GM18870 (cell line): Measurements from ENCODE around the gene BST2.
"Not testable (repeated sequence)": the region's sequence is repeated elsewhere in the genome, so short reads cannot be mapped to it uniquely, and the experiment has no call there.

Experiments
- ATAC-seq: cut with Tn5 transposase; IDR thresholded peaks from one replicate; pipeline ENCODE4 v1.9.1; 2021; ENCODE audit warnings: moderate library complexity; ENCODE audit not compliant: unreplicated experiment

The BST2 gene

DNA sequence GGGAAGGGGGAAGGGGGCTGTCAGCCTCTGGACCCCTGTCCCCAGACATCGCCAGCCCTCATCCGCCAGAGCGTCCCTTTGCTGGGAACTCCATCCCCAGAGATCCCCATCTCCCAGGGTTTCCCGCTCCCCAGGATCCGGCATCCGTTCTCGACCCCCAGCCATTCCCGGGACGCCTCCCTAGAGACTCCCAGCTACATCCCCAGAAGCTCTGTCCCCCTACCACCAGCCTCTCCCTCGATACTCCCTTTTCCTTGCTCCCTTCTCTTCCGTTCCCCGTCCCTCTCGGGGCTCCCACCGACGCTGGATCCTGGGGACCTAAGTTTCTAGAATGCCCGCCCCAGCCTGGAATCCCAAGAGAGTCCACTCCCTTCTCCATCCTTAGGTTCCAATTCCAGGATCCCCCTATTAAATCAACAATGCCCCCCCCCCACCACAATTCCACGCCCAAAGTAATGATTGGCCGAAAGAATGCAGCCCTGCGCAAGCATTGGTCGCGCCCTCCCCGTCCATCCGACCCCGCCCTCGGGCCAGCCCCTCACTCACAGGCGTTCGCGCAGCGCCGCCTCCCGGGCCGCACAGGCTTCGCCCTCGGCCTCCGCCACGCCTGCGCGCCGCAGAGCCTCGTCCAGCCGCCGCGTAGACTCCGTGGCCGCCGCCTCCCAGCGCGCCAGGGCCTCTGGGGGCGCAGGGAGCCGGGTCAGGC, 14.6 kb downstream of the BST2 start:
- no peak for ATAC-seq

DNA sequence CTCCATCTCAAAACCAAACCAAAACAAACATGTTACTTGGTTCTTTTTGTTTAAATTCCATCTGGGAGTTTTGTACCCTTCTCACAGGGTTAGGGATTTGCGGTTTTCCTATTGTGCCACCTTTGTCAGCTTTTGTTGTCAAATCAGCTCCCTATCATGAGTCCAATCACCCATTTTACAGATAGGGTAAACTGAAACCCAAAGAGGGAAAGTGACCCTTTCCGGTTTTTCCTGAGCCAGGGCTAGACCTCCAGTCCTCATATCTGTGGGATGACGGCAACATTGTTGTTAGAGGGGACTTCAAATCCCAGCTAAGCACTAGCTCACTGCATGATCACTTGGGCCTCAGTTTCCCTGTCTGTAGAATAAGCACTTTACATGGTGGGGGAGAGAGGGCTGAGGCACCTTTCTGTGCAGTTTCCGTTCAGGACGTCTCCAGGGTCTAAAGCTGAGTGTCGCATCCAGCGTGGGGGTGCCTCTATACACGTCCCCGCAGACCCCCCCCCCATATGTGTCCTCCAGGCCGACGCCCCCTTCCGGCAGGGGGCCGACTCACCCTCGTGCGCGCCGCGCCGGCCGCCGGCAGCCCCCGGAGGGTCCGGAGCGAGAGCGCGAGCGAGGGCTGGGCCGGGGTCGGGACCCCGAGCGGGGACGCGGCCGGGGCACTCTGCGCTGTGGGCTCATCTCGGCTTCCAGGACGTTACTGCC, 15.3 kb downstream of the BST2 start:
- ATAC-seq, result no peak

GRCh38 chr19:17389288-17389687, 16.1 kb downstream of the BST2 start:
- ATAC-seq, result no peak

DNA sequence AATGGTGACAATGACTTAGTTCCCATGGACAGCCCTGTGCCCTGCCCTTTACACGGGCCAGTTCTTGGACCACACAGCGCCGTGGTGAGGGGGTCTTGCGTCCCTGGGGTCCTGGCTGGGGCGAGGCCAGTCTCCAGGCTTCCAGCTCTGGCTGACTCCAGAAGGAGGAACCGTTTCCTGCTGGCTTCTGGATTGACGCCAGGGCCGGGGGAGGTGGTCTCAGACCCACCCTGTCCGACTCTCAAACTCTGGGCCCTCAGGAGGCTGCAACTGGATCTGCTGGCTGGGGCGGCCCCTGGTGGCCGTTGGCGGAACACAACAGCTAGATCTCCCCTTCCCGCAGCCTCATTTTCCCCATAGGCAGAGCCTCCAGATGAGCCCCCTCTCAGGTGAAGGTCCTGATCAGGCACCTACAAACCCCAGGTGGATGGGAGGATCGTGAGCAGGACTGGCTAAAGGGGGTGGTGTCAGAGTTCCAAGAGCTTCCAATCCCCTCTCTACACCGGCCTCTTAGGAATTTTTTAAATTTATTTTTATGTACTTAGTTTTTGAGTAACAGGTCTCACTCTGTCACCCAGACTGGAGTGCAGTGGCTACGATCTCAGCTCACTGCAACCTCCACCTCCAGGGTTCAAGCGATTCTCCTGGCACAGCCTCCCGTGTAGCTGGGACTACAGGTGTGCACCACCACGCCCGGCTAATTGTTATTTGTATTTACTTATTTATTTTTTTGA, 19.4 kb downstream of the BST2 start:
- no peak for ATAC-seq

DNA sequence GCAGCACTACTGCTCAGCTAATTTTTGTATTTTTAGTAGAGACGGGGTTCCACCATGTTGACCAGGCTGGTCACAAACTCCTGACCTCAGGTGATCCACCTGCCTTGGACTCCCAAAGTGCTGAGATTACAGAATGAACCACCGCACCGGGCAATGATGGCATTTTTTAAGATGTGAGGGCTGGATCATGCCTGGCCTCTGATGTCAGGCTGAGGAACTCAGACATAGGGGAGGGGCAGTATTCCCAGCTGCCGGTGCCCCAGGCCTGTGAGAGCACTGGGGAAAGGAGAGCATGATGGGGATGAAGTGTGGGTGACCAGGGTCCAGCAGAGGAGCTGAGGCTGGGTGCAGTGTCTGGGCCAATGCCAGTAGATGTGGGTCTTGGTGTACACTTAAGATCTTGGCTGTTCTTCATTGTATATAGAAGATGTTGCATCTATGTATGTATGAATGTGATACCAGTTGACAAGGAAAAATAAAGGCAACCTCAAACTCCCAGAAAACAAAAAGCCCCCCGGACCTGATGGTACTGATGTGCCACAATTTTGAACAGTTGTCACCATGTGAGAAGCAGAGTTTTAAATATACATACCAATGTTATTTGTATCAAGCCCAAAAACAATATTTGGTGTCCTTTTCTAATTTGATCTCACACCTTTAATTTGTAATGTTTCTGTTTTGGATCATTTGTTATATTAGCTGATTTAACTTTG, 24.8 kb downstream of the BST2 start:
- ATAC-seq, result no peak

GRCh38 chr19:17379221-17379631, 26.2 kb downstream of the BST2 start:
- no peak for ATAC-seq

DNA sequence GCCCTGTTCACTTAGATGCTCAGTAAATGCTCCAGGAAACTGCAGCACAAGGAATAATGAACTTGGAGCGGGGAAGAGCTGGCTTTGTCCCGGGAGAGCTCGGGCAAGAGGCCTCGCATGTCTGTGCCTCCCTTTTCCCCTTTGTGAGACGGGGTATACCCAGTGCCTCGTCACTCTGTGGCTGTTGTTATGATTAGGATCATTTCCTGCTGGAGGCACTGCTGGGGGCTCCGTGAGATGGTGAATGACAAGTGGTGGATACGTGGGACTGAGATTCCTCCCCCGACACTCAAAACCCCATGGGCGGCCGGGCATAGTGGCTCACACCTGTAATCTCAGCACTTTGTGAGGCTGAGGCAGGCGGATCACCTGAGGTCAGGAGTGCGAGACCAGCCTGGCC, 27.2 kb downstream of the BST2 start:
- ATAC-seq, result no peak

DNA sequence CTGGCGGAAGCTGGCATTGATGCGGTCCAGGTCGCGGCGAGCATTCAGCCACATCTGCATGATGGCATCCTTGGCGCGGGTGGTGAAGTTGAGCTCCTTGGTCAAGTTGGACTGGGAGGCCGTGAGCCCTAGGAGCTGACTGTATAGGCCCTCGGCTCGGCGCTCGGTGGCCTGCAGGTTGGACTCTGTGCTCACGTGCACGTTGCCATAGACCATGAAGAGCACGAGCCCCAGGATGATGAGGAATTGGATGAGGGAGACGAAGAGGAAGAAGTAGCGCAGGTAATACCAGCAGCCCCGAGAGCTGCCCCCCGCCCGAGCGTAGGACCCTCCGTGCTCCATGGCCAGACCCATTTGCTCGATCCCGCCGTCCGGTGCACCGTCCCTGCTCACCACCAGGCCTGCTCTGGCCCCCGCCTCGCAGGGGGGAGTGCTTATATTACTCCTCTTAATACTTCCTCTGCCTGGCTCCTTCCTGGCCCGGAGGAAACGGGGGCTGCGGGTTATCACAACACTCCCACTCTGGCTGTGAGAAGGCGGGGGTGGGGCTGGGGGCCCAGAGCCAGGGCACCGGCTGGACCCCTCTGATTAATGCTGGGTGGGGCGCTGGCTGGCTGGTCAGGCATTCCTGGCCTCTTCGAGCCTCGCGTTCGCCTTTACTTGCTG, 28.4 kb downstream of the BST2 start, which contains the start of gene PLVAP:
PLVAP (minus strand) TSS at position 408 of the 666 bp plus-strand sequence; CDS start at position 354, 54 bp downstream.
- no peak for ATAC-seq

DNA sequence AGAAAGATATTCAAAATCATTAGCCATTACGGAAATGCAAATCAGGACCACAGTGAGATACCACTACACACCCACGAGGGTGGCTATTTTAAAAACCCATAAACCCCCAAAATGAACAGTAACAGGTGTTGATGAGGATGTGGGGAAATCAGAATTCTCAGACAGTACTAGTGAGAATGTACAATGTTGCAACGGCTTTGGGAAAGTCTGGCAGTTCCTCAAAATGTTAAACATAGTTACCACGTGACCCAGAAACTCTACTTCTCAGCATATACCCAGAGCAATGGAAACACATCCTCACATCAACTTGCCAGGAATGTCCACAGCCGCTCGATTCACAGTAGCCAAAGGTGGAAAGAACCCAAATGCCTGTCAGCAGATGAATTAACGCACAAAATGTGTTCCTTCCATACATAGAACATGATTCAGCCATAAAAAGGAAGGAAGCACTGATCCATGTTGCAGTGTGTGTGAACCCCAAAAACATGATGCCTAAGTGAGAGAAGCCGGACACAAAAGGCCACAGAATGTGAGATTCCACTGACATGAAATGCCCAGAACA, 35.3 kb downstream of the BST2 start:
- ATAC-seq, result peak; percentile 91

GRCh38 chr19:17365361-17365760, 40.1 kb downstream of the BST2 start:
- ATAC-seq, result no peak

DNA sequence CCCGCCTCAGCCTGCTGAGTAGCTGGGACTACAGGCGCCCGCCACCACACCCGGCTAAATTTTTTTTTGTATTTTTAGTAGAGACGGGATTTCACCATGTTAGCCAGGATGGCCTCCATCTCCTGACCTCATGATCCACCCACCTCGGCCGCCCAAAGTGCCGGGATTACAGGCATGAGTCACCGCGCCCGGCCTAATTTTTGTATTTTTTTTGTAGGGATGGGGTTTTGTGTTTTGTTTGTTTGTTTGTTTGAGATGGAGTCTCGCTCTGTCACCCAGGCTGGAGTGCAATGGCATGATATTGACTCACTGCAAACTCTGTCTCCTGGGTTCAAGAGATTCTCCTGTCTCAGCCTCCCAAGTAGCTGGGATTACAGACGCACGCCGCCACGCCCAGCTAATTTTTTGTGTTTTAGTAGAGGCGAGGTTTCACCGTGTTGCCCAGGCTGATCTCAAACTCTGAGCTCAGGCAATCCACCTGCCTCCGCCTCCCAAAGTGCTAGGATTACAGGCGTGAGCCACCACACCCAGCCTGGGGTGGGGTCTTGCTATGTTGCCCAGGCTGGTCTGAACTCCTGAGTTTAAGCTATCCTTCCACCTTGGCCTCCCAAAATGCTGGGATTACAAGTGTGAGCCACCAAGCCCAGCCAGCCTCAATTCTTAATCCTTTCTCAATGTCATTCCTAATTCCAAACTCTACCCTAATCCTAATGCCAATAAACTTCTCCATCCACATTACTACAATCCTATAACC, 41.4 kb downstream of the BST2 start:
- ATAC-seq, result not testable (repeated sequence)

- no peak for ATAC-seq
Measured at GRCh38 chr19:17359905-17360800, 45.3 kb downstream of the BST2 start.

GRCh38 chr19:17358395-17358794, 47.0 kb downstream of the BST2 start:
- ATAC-seq, result no peak

- no peak for ATAC-seq
Measured at GRCh38 chr19:17357724-17358123, 47.7 kb downstream of the BST2 start.

DNA sequence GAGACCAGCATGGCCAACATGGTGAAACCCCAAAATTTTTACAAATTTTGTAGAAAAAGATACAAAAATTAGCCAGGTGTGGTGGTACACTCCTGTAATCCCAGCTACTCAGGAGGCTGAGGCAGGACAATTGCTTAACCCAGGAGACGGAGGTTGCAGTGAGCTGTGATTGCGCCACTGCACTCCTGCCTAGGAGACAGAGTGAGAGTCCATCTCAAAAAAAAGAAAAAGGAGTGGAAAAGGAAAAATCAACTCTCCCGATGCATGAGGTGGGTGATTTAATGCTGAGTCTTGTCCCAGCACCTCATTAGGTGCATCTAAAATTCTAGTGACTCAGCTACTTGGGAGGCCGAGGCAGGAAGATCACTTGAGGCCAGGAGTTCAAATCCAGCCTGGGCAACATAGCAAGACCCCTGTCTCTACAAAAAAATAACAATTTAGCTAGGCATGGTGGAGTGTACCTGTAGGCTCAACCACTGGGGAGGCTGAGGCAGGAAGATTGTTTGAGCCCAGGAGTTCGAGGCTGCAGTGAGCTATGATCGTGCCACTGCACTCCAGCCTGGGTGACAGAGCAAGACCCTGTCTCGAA, 48.3 kb downstream of the BST2 start:
- no peak for ATAC-seq

DNA sequence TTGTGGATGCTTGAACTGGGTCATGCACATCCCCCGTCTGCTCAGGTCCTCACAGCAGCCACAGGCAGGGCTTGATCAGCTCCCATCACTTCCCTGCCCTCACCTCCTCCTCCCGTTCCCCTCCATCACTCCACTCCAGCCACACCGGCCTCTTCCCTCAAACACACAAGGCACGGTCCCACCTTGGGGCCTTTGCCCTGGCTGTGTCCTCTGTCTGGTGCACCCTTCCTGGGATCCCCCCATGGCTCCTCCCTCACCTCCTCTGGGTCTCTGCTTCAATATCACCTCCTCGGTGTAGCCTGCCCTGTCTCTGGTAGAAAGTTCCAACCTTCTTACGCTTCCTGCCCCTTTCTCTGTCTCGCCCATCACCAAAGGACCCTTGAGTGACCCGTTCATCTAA, 52.0 kb downstream of the BST2 start:
- ATAC-seq, result no peak
